OCI-LY1 (cell line): ENCODE measurements around the gene MSRB3.

Experiments used
- H2AFZ ChIP-seq: fragments of 200-600 bp; sonication (generic), shearing (Covaris generic); 2 replicates; pipeline ENCODE4 v1.6.0; 2014; ENCODE audit warnings: antibody characterized with exemption, mild to moderate bottlenecking, low read length
- H3F3A ChIP-seq: fragments of 200-600 bp; sonication (generic), shearing (Covaris generic); 2 replicates; pipeline ENCODE4 v1.6.0; 2014; ENCODE audit warnings: mild to moderate bottlenecking, antibody characterized with exemption, low read length, moderate library complexity; ENCODE audit not compliant: insufficient read depth
- H3K27ac ChIP-seq: fragments of 200-600 bp; sonication (generic); 2 replicates; pipeline ENCODE4 v1.5.1; 2014; ENCODE audit warnings: low read length, mixed run types, mild to moderate bottlenecking, low read depth; ENCODE audit not compliant: poor library complexity, severe bottlenecking
- H3K27me3 ChIP-seq: fragments of 200-600 bp; sonication (generic); 2 replicates; pipeline ENCODE4 v1.6.0; 2014; ENCODE audit warnings: antibody characterized with exemption, mild to moderate bottlenecking, low read length, moderate library complexity; ENCODE audit not compliant: insufficient read depth
- H3K36me3 ChIP-seq: fragments of 200-600 bp; sonication (generic); 2 replicates; pipeline ENCODE4 v1.6.1; 2014; ENCODE audit warnings: mild to moderate bottlenecking, antibody characterized with exemption, low read length, moderate library complexity, mixed read lengths; ENCODE audit not compliant: insufficient read depth
- H3K4me1 ChIP-seq: fragments of 200-600 bp; sonication (generic); 2 replicates; pipeline ENCODE4 v1.5.1; 2014; ENCODE audit warnings: mild to moderate bottlenecking, low read length, moderate library complexity; ENCODE audit not compliant: insufficient read depth, severe bottlenecking
- H3K4me2 ChIP-seq: fragments of 200-600 bp; sonication (generic), shearing (Covaris generic); 2 replicates; pipeline ENCODE4 v1.6.1; 2014; ENCODE audit warnings: low read length
- H3K4me3 ChIP-seq: fragments of 200-600 bp; sonication (generic); 2 replicates; pipeline ENCODE4 v1.5.1; 2014; ENCODE audit warnings: low read length, low read depth, mild to moderate bottlenecking, mixed read lengths; ENCODE audit not compliant: poor library complexity, severe bottlenecking
- H3K79me2 ChIP-seq: fragments of 200-600 bp; shearing (Covaris generic); 2 replicates; pipeline ENCODE4 v1.6.1; 2016; ENCODE audit warnings: mixed run types, low read length, mixed read lengths; ENCODE audit not compliant: insufficient read depth
- H3K9ac ChIP-seq: fragments of 200-600 bp; sonication (generic), shearing (Covaris generic); 2 replicates; pipeline ENCODE4 v1.6.1; 2014; ENCODE audit warnings: mild to moderate bottlenecking, low read length, mixed read lengths
- H3K9me2 ChIP-seq: fragments of 200-600 bp; sonication (generic), shearing (Covaris generic); 2 replicates; pipeline ENCODE4 v1.6.1; 2014; ENCODE audit warnings: low read depth, mild to moderate bottlenecking, low read length, mixed read lengths
- H3K9me3 ChIP-seq: fragments of 200-600 bp; shearing (Covaris generic); 2 replicates; pipeline ENCODE4 v1.6.1; 2014; ENCODE audit warnings: low read length, mixed read lengths
- H4K20me1 ChIP-seq: fragments of 200-600 bp; sonication (generic), shearing (Covaris generic); 2 replicates; pipeline ENCODE4 v1.6.0; 2016; ENCODE audit warnings: mild to moderate bottlenecking, low read length; ENCODE audit not compliant: insufficient read depth
- EZH2 ChIP-seq: fragments of 200-600 bp; sonication (generic), shearing (Covaris generic); IDR thresholded peaks from 2 replicates; pipeline ENCODE4 v1.8.0; 2017; ENCODE audit warnings: borderline replicate concordance, mixed run types, mild to moderate bottlenecking, antibody characterized with exemption, low read length, moderate library complexity, mixed read lengths
- TF ChIP-seq, protein P1 (sequence below): fragments of 200-600 bp; sonication (generic), shearing (Covaris generic); IDR thresholded peaks from 2 replicates; pipeline ENCODE4 v1.5.1; 2017; ENCODE audit warnings: mild to moderate bottlenecking, antibody characterized with exemption, low read length, moderate library complexity, mixed read lengths

Gene MSRB3

GRCh38 chr12:65294641-65295262, 16.3 kb downstream of the MSRB3 start:
- Histone ChIP-seq H3K27me3 (no peaks in the 10 kb centered on the region), H3K9me3 (no peaks in the 10 kb centered on the region), H3K9ac (no peak overlapping the region), H3K4me2 (no peak overlapping the region), H3F3A (no peaks in the 10 kb centered on the region), H2AFZ (no peak overlapping the region), H4K20me1 (no peaks in the 10 kb centered on the region), H3K4me3 (no peak overlapping the region), H3K9me2 (no peaks in the 10 kb centered on the region), H3K4me1 (no peaks in the 10 kb centered on the region), H3K27ac (no peak overlapping the region), H3K79me2 (no peaks in the 10 kb centered on the region), H3K36me3 (no peaks in the 10 kb centered on the region)
- TF ChIP-seq, protein P1, sequence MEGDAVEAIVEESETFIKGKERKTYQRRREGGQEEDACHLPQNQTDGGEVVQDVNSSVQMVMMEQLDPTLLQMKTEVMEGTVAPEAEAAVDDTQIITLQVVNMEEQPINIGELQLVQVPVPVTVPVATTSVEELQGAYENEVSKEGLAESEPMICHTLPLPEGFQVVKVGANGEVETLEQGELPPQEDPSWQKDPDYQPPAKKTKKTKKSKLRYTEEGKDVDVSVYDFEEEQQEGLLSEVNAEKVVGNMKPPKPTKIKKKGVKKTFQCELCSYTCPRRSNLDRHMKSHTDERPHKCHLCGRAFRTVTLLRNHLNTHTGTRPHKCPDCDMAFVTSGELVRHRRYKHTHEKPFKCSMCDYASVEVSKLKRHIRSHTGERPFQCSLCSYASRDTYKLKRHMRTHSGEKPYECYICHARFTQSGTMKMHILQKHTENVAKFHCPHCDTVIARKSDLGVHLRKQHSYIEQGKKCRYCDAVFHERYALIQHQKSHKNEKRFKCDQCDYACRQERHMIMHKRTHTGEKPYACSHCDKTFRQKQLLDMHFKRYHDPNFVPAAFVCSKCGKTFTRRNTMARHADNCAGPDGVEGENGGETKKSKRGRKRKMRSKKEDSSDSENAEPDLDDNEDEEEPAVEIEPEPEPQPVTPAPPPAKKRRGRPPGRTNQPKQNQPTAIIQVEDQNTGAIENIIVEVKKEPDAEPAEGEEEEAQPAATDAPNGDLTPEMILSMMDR, result no peak
- TF ChIP-seq EZH2, result no peak

GRCh38 chr12:65296508-65297265, 18.2 kb downstream of the MSRB3 start:
- Histone ChIP-seq H3K4me2 (no peak overlapping the region), H3K4me1 (no peaks in the 10 kb centered on the region), H3K4me3 (no peak overlapping the region), H3K9me3 (no peaks in the 10 kb centered on the region), H2AFZ (no peak overlapping the region), H3K79me2 (no peaks in the 10 kb centered on the region), H3K36me3 (no peaks in the 10 kb centered on the region), H3K27me3 (no peaks in the 10 kb centered on the region), H3K9ac (no peak overlapping the region), H3K27ac (no peak overlapping the region), H4K20me1 (no peaks in the 10 kb centered on the region), H3K9me2 (no peaks in the 10 kb centered on the region), H3F3A (no peaks in the 10 kb centered on the region)
- no peak for TF ChIP-seq EZH2
- TF ChIP-seq, protein P1, result no peak

DNA sequence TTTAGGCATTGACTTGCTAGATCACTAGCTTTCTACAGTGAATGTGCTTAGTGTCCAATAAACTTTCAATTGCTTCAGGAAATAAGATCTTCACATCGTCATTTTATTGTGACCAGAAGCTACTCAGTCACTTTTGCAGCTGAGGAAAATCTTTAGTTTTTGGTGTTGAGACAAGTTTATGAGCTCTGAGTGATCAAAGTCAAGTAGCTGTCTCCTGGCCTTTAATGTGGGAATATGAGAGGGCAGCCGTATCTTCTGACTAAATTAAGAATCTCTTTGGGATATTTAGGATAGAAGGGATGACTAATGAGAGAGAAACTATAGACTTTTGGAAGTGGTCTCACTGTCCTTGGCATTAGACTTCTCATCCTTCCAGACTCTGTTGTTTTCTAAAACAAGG, 21.6 kb downstream of the MSRB3 start:
- Histone ChIP-seq H3K27me3 (no peaks in the 10 kb centered on the region), H3K27ac (no peak overlapping the region), H3F3A (no peaks in the 10 kb centered on the region), H3K4me1 (no peaks in the 10 kb centered on the region), H4K20me1 (no peaks in the 10 kb centered on the region), H3K9me3 (no peaks in the 10 kb centered on the region), H3K9me2 (no peaks in the 10 kb centered on the region), H3K79me2 (no peaks in the 10 kb centered on the region), H3K4me3 (no peak overlapping the region), H3K4me2 (no peak overlapping the region), H3K36me3 (no peaks in the 10 kb centered on the region), H2AFZ (no peak overlapping the region), H3K9ac (no peak overlapping the region)
- TF ChIP-seq, protein P1, result no peak
- no peak for TF ChIP-seq EZH2
